Parathyroid adenoma (tissue), 2 donors: Measurements from ENCODE around the gene FMNL2.

ENCODE experiments used
- H2AFZ ChIP-seq: fragments of 300-600 bp; sonication (generic); one replicate; pipeline ENCODE4 v1.7.0; 2017; ENCODE audit warnings: antibody characterized with exemption, mild to moderate bottlenecking
- H3K27ac ChIP-seq: fragments of 300-600 bp; sonication (generic); one replicate; pipeline ENCODE4 v1.7.0; 2017
- H3K27me3 ChIP-seq: fragments of 300-600 bp; sonication (generic); one replicate; pipeline ENCODE4 v1.7.0; 2017; ENCODE audit warnings: low read length; ENCODE audit not compliant: control insufficient read depth, insufficient read depth
- H3K36me3 ChIP-seq: fragments of 300-600 bp; sonication (generic); one replicate; pipeline ENCODE4 v1.7.0; 2017; ENCODE audit warnings: low read length; ENCODE audit not compliant: control insufficient read depth, insufficient read depth
- H3K4me1 ChIP-seq: fragments of 300-600 bp; sonication (generic); one replicate; pipeline ENCODE4 v1.7.0; 2017; ENCODE audit warnings: control low read depth
- H3K4me2 ChIP-seq: fragments of 300-600 bp; sonication (generic); one replicate; pipeline ENCODE4 v1.7.0; 2017; ENCODE audit warnings: low read length
- H3K4me3 ChIP-seq: fragments of 300-600 bp; sonication (generic); one replicate; pipeline ENCODE4 v1.7.0; 2017; ENCODE audit warnings: low read depth, low read length
- H3K79me2 ChIP-seq: fragments of 300-600 bp; sonication (generic); one replicate; pipeline ENCODE4 v1.7.0; 2017; ENCODE audit warnings: control low read depth
- H3K9ac ChIP-seq: fragments of 300-600 bp; sonication (generic); one replicate; pipeline ENCODE4 v1.7.0; 2017; ENCODE audit warnings: mild to moderate bottlenecking
- H3K9me3 ChIP-seq: fragments of 300-600 bp; sonication (generic); one replicate; pipeline ENCODE4 v1.7.0; 2017; ENCODE audit warnings: low read length; ENCODE audit not compliant: control insufficient read depth
- TF ChIP-seq, protein P1 (sequence below): fragments of 300-600 bp; sonication (generic); IDR thresholded peaks from one replicate; pipeline ENCODE4 v1.7.0; 2017; ENCODE audit warnings: antibody characterized with exemption, mild to moderate bottlenecking
- donor health status: primary hyperparathyroidism.

Gene FMNL2

DNA sequence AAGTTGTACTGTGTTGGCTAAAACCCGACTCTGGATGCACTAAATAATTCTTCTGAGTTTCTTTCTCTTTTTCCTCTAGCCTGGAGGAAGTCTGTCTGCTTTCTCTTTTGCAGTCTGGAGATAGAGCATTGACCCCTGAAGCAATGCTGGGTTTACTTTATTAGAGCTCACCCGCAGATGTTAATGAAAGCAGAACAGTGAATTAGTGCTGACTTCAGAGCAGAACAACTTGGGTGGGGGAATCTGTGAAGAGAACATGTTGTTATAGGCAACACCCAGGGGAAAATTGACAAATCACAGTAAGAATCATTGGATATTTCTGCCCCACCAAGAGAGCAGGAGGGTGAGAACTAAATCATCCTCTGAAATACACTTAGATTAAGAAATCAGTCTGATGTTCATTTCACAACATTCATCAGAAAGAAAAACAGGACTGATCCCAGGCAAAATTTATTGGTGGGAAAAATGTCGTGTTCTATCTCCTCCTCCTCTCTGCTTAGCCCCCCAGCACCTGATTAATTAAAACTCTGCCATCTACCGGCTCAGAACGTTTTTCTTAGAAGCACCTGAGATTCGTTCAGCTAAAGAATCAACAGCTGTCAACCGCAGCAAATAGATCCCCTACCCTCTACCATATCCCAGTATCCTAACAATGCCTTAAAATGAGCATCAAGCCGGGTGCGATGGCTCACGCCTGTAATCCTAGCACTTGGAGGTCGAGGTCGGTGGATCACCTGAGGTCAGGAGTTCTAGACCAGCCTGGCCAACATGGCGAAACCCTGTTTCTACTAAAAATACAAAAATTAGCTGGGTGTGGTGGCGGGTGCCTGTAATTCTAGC is 165.1 kb downstream of the FMNL2 start:
- TF ChIP-seq, protein P1, sequence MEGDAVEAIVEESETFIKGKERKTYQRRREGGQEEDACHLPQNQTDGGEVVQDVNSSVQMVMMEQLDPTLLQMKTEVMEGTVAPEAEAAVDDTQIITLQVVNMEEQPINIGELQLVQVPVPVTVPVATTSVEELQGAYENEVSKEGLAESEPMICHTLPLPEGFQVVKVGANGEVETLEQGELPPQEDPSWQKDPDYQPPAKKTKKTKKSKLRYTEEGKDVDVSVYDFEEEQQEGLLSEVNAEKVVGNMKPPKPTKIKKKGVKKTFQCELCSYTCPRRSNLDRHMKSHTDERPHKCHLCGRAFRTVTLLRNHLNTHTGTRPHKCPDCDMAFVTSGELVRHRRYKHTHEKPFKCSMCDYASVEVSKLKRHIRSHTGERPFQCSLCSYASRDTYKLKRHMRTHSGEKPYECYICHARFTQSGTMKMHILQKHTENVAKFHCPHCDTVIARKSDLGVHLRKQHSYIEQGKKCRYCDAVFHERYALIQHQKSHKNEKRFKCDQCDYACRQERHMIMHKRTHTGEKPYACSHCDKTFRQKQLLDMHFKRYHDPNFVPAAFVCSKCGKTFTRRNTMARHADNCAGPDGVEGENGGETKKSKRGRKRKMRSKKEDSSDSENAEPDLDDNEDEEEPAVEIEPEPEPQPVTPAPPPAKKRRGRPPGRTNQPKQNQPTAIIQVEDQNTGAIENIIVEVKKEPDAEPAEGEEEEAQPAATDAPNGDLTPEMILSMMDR: peak; percentile 4
- H3K4me3 ChIP-seq: peak overlapping the region; percentile 8
- H3K36me3 ChIP-seq: no peaks in the 10 kb centered on the region
- H3K27ac ChIP-seq: peak overlapping the region; percentile 53
- H3K79me2 ChIP-seq: peaks cover 15% of the 10 kb centered on the region
- peak overlapping the region; percentile 51 for H3K4me2 ChIP-seq
- H3K9me3 ChIP-seq: no peaks in the 10 kb centered on the region
- peaks cover 20% of the 10 kb centered on the region for H3K4me1 ChIP-seq
- no peaks in the 10 kb centered on the region for H3K27me3 ChIP-seq
- H2AFZ ChIP-seq: peak overlapping the region; percentile 54
- no peak overlapping the region for H3K9ac ChIP-seq

DNA sequence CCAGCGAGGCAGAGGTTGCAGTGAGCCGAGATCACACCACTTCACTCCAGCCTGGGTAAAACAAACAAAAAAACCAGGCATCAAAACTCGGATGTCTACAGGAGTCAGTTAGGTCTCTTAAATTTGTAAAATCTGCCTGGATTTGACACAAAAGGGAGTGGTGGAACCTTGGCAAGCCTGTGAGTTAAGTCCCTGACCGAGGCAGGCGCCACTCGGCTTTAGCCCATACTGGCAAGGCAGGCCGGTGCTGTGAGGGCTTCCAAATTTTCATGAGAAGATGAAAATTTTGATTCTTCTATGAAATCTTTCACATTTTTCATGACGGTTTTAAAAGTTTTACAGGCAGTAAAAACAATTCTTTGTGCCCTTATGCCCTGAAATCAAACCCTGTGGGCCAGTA is 165.8 kb downstream of the FMNL2 start:
- no peaks in the 10 kb centered on the region for H3K27me3 ChIP-seq
- H3K79me2 ChIP-seq: peaks cover 15% of the 10 kb centered on the region
- no peaks in the 10 kb centered on the region for H3K36me3 ChIP-seq
- no peak overlapping the region for H3K4me2 ChIP-seq
- H3K9me3 ChIP-seq: no peaks in the 10 kb centered on the region
- TF ChIP-seq, protein P1: no peak
- H3K4me3 ChIP-seq: no peak overlapping the region
- H3K9ac ChIP-seq: no peak overlapping the region
- H2AFZ ChIP-seq: no peak overlapping the region
- peaks cover 20% of the 10 kb centered on the region for H3K4me1 ChIP-seq
- H3K27ac ChIP-seq: no peak overlapping the region

DNA sequence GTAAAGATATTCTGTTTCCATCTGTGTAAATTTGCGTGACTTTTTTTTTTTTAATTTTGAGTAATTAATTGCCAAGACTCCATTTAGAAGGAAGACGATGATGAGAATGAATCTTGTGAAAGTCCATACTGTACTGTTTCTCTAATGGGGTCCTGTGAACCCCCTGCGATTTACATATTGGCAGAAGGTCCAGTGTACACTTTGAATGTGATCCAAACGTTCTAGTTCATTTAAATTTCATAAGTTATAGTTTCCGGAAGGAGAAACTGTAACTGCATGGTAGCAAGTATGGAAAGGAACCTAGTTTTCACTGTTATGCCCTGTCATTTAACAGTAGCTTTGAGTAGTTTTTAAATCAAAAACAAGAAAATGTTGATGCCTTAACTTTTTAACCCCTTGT is 166.7 kb downstream of the FMNL2 start:
- H3K27ac ChIP-seq: no peak overlapping the region
- H3K4me1 ChIP-seq: peaks cover 20% of the 10 kb centered on the region

DNA sequence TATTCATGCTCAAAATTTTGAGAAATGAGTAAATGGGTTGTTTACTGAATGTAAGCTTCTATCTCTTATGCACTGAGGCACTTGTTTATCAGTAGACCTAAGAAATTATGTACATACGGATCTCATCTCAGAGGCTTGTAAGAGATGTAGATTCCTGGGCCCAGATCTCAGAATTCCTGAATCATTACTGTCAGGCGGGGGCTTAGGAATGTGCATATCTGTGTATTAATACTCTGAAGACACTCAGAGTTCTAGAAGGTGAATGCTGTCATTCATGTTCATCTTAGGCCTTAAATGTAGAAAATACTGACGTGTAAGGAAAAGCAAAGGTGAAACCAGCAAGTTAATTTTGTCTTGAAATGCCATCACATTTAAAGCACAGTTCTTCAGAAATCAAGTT is 169.6 kb downstream of the FMNL2 start:
- Histone ChIP-seq H3K36me3 (no peaks in the 10 kb centered on the region), H3K27me3 (no peaks in the 10 kb centered on the region), H3K4me2 (no peak overlapping the region), H3K9me3 (no peaks in the 10 kb centered on the region), H3K4me3 (no peak overlapping the region), H2AFZ (no peak overlapping the region), H3K27ac (no peak overlapping the region), H3K4me1 (peaks cover 12% of the 10 kb centered on the region), H3K9ac (no peak overlapping the region), H3K79me2 (peaks cover 13% of the 10 kb centered on the region)
- TF ChIP-seq, protein P1: no peak

More for the DNA sequence above, 166.7 kb downstream of the FMNL2 start:
- Histone ChIP-seq H2AFZ (no peak overlapping the region), H3K36me3 (no peaks in the 10 kb centered on the region), H3K27me3 (no peaks in the 10 kb centered on the region), H3K4me2 (no peak overlapping the region), H3K9me3 (no peaks in the 10 kb centered on the region), H3K79me2 (peaks cover 13% of the 10 kb centered on the region), H3K9ac (no peak overlapping the region), H3K4me3 (no peak overlapping the region)
- TF ChIP-seq, protein P1: no peak

DNA sequence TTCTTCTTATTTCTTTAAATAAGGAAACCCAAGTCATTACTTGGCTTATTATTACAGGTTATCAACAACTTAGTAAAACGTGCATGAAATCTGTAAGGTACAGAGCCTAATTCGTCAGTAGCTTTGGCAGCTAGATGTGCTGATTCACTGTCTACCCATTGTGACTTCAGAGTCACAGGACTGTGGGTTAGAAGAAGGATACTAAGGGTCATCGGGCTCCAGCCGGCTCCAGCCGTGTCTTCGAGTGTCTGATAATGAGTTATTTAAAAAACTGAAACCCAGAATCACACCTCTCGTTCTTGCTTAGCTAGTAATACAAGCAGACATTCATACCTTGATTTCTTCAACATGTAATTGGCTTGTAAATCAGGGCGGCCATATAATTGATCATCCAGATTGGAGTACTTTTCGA is 170.5 kb downstream of the FMNL2 start:
- peaks cover 13% of the 10 kb centered on the region for H3K79me2 ChIP-seq
- no peak overlapping the region for H3K27ac ChIP-seq
- H3K4me1 ChIP-seq: peaks cover 4% of the 10 kb centered on the region
- no peaks in the 10 kb centered on the region for H3K9me3 ChIP-seq
- H3K4me3 ChIP-seq: no peak overlapping the region
- TF ChIP-seq, protein P1: no peak
- no peak overlapping the region for H3K4me2 ChIP-seq
- peak overlapping the region; percentile 4 for H2AFZ ChIP-seq
- H3K27me3 ChIP-seq: no peaks in the 10 kb centered on the region
- no peak overlapping the region for H3K9ac ChIP-seq
- H3K36me3 ChIP-seq: no peaks in the 10 kb centered on the region
